Activated CD4-positive, alpha-beta T cell treated with anti-CD3 and anti-CD28 coated beads for 24 hours (primary cell): Measurements from ENCODE around the gene APP.
"Not testable (repeated sequence)": the region's sequence is repeated elsewhere in the genome, so short reads cannot be mapped to it uniquely, and the experiment has no call there.

Experiments
- DNase-seq, 2 donors: peaks; one replicate each; pipeline ENCODE4 v3.0.0-alpha.2; 2020; ENCODE audit warnings: low read depth in 2 of 2

APP gene

DNA sequence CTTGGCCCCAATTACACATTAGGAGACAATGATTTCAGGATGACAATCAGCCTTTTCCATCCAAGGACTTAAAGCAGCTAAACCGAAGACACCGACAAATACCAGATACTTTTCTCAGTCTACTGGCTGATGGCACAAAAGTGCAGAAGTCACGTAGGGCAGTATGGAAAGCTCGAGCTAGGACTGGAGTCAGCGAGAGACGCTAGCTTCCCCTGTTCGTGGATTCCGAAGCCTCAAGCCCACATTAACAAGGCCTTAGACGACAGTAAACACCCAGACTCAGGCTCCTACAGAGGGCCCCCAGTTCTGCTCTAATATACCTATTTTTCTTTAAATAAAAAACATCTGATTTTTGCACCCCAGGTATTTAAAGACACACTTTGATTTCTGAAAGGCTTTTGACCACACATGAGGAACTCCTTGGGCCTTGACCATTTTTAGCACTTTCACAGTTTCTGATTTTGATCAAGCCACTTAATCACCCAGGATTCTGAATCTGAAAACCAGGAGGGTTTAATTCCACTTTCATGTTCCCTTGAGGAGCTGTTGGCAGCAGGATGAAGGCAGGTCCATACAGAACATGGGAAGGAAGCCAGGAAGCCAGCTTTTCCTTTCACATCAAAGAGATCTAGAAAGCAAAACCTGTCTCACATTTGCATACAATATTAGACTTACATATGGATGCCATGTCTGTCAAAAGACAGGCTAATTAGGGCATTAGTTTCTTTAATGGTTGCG is 231.7 kb downstream of the APP start:
- no peak for DNase-seq

DNA sequence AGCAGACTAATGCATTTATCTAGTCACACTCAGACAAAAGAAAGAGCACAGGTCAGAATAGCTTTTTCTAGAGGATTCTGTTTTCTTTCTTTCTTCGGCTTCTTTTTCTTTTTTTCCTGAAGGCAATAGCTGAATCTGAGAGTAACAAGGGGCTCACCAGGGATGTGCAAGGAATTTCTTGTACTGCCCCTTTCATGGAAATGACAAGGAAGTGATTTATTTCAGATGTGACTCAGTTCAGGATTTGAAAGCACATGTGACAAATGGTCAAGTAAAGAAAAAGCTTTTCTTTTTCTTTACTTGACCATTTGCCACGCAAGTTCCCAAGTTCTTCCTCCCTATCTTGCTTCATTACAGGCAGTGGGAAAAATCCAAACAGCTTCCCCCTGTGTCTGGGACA is 233.8 kb downstream of the APP start:
- DNase-seq: no peak

DNA sequence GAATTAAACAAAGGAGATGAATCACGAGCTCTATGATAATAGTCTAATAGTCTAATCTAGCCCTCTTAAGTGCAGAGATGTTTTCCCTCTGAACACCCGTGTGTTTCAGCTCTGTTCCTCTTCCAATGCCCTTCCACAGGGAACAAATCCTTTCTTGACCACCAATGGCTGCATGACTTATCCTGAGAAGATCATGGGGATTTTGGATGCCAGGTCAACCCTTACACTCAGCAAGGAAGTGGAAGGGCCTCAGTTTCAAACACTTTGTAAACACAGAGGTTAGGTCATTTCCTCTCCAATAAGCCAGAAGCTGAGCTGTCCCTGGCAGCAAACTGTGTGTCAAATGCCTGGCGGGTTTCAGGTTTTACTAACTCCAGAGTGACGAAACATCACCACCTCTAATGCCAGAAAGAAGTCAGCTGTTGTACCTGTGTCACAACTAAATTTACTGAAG is 235.8 kb downstream of the APP start:
- DNase-seq: no peak

DNA sequence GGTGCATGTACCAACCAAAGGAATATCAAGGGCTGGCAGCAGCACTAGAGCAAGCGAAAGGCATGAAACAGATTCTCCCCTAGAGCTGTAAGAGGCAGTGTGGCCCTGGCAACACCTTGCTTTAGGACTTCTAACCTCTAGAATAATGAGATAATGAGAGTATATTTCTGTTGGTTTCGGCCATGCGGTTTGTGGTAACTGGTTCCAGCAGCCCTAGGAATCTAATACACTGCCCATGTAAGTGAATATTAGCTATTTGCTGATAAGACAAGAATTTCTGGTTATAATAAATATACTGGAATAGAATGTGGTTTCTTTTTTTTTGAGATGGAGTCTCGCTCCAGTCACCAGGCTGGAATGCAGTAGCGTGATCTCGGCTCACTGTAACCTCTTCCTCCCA is 236.4 kb downstream of the APP start:
- DNase-seq: no peak

DNA sequence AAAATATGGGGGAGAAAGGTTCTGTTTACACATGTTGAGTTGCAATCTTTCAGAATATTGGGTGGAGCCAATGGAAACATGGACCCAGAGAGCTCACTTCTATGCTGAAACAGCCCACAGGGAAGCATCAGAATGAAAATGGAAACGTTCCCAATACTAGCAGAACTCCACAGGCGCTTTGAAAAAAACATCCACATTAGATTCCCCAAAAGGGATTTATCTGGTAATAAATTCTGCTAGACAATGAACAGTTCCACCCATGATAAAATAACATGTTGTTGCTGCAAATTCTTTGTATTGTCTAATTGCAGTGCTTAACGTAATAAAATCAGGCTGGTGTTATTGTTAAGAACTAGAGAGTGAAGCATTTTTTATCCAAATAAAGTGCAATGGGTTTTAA is 238.8 kb downstream of the APP start:
- no peak for DNase-seq

DNA sequence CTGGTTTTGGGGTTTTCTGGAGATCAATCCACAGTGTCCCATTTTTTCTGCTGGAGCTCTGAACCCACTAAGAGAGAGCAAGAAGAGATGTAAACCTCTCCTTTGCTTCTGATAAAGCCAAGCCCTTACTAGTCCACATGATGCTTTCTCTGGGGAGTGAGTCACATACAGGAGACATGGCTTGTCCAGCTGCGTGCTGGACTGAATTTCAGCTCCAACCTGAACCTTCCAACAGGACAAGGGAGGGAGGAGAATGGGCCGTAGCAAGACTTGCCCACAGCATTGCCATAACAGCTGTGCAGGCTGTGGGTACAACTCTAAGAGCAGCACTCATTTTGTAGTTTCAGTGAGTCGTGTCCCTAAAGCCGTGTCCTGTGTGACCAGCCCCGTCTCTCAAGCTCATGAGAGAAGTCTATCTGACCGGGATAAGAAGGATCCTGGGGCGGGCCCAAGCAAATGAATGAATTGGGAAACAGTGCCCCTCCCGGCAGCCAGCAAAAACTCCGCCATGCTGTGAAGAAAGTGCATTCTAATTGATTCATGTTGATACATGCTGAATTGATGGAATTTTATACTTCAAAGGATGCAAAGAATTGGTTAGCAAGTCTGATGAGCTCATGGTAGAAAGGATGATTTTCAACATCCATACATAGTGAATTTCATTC is 240.6 kb downstream of the APP start:
- DNase-seq: no peak

DNA sequence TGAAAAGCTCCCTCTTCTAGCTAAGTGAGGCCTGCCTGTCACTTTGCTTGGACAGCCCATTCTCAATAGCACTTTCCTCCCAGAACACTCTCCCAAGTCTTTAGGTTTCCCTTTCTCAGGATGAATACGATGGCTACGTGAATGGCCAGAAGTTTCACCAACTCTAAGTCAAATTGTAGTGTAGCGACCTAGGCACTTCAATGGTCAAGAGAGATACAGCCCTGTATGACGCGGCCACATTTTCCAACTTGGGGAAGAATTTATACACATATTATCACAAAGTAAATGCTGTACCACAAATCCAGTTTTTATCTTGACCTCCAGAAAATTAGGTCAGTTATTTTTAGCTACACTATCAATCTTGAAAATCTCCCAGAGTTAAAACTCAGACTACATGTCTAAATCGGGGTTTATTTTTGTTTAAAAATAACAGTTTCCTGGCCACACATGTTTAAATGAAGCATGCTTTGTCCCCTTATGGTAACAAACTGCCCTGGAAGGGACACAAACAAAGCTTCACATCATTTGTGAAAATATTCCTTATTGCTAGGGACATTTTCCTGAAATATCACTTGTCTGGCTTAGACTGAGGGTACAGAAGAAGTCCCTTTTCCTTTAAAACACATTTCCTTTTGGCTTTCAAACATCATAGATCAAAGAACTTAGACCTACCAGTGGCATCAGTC is 243.2 kb downstream of the APP start:
- DNase-seq: no peak

DNA sequence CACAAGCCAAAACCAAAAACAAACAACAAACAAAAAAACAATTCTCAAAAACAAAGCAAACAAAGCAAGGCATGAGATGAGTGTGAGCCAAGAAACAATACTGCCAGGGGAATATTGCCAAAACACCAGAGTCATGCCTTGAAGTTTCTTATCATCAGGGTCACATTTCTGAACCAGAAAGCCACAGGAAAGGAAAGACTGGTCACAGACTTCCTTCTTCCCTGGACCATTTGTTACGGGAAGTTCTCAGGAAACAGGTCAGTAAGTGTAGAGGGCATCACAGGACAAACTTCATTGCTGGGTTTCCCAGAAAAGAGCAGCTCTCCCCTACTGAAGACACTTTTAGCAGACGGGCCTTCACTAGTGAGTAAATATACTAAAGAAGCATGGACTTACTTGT is 244.6 kb downstream of the APP start:
- DNase-seq: no peak

DNA sequence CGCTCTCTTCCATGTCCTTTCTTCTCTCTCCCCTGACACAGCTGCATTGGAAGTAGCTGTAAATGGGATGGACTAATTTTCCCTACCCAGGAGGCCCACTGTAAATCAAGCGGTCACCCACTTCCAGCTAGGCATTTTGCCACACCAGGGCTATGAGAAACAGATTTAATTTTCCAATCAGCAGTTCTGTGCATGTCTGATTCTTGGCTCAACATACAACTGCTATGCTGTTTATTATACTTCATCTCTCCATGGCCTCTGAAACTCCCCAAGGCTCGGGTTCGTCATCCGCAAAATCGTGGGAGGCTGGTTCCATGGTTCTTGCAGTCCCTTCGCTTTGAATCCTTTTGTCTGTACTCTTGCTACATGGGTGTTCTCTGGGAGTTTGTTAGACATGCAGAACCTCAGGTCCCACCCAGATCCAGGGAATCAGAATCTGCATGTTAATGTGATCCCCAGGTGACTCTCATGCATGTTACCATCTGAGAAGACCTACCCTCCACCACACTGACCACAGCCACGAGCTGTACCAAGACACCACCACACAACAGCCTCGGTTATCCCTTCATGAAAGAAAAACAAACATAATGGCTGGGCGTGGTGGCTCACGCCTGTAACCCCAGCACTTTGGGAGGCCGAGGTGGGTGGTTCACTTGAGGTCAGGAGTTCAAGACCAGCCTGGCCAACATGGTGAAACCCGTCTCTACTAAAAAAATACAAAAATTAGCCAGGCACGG is 245.3 kb downstream of the APP start:
- no peak for DNase-seq

DNA sequence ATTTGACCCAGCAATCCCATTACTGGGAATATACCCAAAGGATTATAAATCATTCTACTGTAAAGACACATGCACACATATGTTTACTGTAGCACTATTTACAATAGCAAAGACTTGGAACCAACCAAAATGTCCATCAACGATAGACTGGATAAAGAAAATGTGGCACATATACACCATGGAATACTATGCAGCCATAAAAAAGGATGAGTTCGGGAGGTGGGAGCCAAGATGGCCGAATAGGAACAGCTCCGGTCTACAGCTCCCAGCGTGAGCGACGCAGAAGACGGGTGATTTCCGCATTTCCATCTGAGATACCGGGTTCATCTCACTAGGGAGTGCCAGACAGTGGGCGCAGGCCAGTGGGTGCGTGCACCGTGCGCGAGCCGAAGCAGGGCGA is 252.4 kb downstream of the APP start:
- not testable (repeated sequence) for DNase-seq

DNA sequence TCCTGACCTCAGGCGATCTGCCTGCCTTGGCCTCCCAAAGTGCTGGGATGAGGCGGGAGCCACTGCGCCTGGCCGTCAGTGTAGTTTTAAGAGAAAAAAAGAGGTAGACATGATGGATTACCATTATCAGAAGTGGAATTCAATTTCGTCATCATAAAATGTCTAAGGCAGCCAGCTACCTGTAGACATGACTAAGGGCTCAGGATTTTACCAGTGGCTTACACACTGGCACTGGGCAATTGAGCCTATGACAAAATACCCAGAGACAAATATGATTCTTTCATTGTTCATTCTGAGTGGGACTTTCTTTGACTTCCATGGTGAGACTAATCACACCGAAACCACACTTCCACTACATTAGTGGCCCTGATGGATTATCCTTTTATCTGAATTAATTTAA is 254.3 kb downstream of the APP start:
- DNase-seq: no peak

DNA sequence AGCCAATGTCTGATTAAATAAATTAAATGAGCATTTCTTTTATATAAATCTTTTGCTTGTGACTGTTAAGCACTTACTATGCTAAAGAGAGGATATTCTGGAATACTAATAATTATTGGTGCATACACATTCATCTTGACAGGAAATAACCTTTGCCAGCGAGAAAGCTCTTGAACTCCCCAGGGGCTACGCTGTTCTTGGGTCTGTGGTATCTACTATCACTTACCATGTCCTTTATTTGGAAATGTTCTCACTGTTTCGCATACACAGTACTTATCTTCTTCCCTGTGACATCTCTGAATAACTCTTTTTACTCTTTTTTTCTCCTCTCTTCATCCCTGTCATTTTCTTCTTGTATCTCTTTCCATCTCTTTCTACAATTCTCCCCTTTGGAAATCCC is 257.1 kb downstream of the APP start:
- no peak for DNase-seq

DNA sequence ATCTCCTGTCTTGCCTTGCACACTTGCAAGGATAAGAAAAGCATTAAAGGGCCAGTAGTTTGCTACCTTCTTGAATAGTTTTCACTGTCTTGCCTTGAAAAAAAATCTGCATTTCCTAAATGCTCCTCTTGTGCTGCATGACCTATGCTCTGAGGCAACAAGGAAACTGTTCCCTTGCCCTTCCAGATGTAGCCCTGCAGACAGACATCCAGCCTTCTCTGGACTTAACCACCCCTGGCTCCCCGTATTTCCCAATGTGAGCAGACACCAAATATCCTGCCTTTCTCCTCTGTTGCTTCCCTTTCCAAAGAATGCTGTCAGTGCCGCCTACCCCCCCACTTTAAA is 258.2 kb downstream of the APP start:
- DNase-seq: no peak

DNA sequence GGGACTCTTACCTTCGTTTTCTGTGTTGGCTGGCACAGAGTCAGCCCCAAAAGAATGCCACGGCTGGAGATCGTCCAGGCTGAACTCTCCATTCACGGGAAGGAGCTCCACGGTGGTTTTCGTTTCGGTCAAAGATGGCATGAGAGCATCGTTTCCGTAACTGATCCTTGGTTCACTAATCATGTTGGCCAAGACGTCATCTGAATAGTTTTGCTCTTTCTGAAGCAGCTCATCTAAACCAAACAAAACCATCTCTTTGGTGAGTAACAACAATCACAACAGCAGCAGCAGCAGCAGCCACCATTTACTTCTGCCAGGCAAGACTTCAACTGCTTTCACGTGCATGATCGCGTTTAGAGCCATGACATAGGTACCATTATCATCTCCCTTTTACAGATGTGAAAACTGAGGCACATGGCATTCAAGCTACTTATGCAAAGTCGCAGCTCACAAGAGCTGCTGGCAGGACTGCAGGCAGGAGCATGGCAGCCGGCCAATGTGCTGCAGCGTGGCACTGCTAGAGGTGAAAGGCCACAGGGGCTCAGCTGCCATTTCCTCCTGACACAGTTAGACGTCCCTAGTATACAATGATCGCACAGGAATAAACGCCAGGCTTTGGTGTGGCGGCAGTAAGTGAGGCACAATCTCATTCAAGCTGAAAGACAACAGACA is 258.7 kb downstream of the APP start:
- DNase-seq: no peak

DNA sequence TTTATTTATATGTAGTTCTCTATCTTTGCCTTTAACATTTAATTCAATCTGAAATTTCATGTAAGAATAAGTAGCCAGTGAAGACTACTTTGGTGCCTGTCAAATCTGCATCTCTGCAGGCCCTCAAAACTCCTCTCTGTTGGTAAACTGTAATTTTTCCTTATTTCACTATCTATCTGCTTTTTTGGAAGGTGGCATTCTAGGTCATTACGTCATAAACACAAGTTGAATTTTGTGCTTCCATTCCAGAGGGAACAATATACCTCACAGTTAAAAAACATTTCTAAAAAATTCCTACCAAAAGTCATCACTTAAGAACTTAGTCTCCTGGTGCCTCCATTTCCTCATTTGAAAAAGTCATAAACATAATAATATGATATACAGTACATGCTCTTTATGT is 259.8 kb downstream of the APP start:
- no peak for DNase-seq

DNA sequence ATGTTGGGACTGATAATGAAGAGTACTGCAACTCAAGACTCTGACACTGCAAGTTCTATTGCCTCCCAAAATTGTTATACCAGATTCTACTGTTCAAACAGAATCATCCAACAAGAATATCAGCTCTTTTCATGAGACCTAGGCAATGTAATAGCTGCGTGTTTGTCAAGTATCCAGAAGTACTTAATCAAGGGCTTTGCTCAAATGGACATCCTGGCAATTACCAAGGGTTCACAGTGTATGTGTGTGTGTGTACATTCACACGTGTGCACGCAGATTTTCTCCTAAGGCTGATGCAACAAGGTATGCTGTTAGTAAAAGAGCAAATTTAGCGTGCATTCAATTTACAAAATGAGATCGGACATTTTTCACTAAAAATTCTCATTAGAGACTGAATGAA is 261.2 kb downstream of the APP start:
- DNase-seq: no peak

DNA sequence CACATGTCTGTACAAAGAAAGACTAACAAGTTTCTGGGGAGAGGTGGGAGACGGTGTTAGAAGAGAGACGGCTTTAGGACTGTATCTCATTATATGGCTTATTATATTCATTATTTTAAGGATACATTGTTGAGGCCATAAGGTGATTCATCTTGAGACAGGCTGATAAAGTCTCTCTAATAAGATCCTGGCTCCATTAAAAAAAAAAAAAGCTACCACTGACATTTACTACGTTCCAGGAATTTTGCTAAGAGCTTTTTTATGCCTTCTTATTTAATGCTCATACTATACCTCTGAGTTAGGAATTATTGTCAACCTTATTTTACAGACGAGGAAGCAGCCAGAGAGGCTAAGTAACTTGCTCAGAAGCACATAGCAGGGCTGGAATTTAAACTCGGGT is 262.1 kb downstream of the APP start:
- no peak for DNase-seq

DNA sequence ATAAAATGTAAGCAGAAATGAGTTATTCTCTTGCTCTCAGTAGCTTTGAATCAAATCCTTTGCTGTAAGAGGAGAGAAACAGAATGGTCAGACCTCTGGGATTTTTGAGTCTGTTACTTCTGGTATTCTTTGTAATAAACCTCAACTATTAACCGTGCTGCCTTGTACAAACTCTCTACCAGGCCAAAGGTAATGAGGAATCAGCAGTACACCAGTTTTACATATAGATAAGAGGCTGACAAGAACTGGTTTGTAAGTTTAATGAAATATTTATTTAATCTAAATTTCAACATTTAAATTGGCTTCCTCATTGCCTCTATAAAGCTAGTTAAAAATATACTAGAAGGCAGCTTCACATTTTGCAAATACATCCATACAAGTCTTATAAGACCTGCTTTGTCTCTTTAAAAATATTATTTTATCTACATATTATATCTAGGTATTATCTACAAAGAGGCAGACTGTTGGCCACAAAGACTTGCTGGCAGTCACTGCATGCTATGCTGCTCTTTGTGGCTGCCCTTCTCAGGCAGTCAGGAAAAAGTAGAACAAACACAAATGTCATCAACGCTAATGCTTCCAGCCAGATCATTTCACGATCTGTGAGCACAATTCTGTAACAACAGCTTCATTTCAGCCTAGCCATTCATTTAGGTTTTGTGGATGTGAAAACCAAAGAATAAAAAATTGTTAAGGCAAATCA is 262.8 kb downstream of the APP start:
- no peak for DNase-seq

DNA sequence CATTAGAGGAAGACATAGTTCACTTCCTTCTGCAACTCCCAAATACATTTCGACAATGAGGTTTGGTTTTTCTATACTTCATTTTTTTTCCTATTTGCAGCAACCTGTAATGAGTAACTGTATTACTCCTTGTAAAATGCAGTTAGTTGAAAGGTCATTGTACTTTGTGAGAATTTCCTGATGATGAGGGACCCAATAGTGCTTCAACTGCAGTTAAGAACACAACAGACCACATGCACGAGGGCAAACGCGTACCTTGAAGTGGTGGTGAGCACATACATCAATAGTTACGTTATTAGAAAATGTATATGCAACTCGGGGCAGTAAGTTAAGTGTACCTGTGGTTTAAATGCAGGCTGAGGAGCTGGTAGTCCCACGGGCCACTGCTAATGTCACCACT is 264.0 kb downstream of the APP start:
- no peak for DNase-seq

DNA sequence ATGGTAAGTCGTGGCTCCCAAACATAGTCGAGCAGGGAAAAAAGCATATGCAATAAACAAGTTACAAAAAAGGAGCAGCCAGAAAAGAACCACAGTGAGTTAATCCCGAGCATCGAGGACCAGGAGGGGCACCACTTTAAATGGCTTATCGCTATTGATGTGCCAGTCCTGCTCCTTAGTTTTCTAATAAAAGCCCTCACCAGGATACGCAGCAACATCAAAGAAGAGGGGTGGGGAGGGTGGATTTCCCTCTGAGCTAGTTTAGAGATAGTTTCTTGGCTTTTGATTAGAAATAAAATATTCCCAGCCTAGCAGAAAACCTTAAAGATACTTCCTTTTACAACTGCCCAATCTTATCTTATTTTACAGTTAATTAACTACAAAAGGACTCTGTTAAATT is 265.4 kb downstream of the APP start:
- no peak for DNase-seq

DNA sequence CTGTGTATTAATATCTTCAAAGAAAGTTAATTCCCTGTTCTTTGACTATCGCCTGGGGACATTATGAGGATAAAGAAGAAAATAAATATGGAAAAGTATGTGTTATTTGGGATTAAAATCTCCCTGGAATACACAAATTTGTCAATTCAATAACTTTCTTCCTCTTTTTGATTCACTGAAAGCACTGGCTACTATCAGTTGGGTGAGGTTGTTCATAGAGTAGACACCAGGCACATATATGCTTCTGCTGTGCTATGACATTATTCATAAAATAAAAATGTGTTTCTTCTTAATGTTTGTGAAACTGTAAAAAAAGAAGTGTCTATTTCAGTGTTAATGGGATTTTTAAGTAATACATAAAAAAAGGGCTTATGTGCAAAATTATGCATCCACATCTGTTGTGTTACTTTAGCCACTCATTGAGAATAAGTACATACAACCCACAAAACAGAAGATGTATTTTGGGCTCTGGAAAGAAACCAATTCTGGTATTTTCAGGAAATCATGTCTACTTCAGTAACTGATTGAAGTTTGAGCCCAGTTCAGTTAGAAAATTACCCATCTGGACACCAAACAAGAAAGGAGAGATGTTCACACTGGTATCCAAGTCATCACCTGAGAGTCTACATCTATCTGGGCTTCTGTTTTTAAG is 266.4 kb downstream of the APP start:
- no peak for DNase-seq
